Measurements from ENCODE around the gene DNAJB6.

GRCh38 chr7:157397036-157397720, 60.4 kb downstream of the DNAJB6 start:
- TF ChIP-seq POLR2A (IDR thresholded peaks at IDR 0.05) (no peak), EP300 (IDR thresholded peaks at IDR 0.05) (no peak)

All from stomach (tissue), 4 donors.